ENCODE measurements around the gene KIAA0930. TPM values are rescaled to one million over a fixed set of nuclear protein-coding genes. Genes with fewer than 3 reads are reported as not detected.

The KIAA0930 gene
- polyA plus RNA-seq, 6 donors from 2014 or later, result 2.8 to 5.7 (median 5.0) TPM

DNA sequence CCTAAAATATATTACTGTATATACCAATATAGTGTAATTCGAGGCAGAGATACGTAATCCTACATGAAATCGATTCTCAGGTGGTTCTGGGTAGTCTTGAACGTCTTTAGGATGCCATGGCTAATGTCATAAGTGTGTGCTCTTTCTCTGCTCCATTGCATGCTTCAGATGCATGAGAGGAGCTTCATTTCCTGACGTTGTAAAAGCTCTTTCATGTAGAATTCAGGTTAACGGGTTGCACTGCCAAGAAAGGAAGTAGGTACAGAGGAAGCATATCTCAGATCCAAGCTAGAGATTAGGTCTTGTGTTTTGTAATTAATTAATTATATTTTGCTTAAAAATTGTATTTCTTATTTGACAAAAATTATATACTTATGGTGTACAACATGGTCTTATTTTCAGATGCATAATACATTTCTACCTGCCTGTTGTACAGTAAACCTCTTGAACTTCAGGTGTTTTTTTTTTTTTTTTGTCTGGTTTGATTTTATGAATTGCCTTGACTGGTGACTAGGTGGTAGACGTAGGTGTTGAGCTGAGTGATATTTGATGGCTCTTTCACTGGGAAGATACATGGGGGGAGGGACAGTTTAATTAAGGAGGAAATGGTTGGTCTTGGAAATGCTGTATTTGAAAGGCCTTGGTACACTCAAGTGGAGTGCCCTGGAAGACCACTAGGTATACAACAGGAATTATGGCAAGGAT, 67.7 kb downstream of the KIAA0930 start:
- no peak for ATAC-seq (ENCODE audit: low read depth in 2 of 2)
- Mint-ChIP-seq H3K4me3 (no peak overlapping the region), H3K9me3 (no peaks in the 10 kb centered on the region), H3K4me1 (peaks cover 15 to 23% (median 21%) of the 10 kb centered on the region in 3 donors), H3K27me3 (no peaks in the 10 kb centered on the region), H3K36me3 (peaks cover 10 to 35% of the 10 kb centered on the region in 2 donors), H3K27ac (peak overlapping the region in 4 of 6 donors; percentile 3 to 79 (median 48))
- DNase-seq, result no peak

DNA sequence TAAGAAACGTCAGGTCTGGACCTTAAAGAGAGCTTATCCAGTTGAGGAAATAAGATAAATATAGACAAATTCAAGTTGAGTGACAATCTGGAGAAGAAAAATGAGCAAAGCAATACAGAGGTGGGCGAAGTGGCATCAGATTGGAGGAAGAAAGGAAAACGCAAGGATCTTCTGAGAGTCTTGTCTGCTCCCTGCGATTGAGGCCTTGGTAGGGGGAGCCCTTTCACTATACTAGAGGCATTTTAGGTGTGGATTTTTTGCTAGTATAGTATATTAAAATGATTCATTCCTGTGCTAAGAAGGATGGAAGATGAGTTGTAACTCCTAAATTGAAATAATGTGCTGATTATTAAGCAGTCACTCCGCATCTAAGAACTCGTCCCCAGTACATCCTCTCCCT, 68.9 kb downstream of the KIAA0930 start:
- no peaks in the 10 kb centered on the region for H3K27me3 Mint-ChIP-seq

DNA sequence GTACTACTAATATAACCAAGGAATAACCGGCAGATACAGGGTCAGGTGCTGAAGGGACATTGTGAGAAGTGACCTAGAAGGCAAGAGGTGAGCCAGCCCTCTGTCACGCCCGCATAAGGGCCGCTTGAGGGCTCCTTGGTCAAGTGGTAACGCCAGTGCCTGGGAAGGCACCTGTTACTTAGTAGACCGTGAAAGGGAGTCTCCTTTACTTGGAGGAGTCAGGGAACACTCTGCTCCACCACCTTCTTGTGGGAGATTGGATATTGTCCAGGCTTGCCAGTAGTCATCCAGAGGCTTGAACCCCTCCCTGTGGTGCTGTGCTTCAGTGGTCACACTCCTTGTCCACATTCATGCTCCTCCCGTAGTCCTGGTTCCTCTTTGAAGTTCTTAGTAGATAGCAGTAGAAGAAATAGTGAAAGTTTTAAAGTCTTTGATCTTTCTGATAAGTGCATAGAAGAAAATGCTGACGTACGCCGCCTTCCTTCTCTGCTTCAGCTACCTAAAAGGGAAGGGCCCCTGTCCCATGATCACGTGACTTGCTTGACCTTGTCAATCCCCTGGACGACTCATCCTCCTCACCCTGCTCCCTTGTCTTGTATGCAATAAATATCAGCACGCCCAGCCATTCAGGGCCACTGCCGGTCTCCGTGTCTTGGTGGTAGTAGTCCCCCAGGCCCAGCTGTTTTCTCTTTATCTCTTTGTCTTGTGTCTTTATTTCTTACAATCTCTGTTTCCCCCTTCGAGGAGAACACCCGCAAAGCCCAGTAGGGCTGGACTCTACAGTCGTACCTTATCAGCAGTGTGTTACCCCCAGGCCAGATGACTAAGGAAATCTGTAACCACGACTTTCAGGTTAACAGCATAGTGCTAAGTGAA, 70.9 kb downstream of the KIAA0930 start:
- peak overlapping the region in 3 of 6 donors; percentile 2 to 75 (median 9) for H3K27ac Mint-ChIP-seq
- ATAC-seq (ENCODE audit: low read depth in 2 of 2) (no peak), DNase-seq (no peak)
- H3K4me1 Mint-ChIP-seq, result peaks cover 26 to 33% (median 29%) of the 10 kb centered on the region in 3 donors
- H3K4me3 Mint-ChIP-seq, result peak overlapping the region in 1 of 8 donors; percentile 13
- H3K27me3 Mint-ChIP-seq, result no peaks in the 10 kb centered on the region
- H3K36me3 Mint-ChIP-seq, result peaks cover 10 to 33% of the 10 kb centered on the region in 2 donors
- H3K9me3 Mint-ChIP-seq, result no peaks in the 10 kb centered on the region

More for the DNA sequence above, 68.9 kb downstream of the KIAA0930 start:
- H3K27ac Mint-ChIP-seq, result peak overlapping the region in 2 of 6 donors; percentile 54 to 66
- H3K4me3 Mint-ChIP-seq, result no peak overlapping the region
- peaks cover 10 to 35% of the 10 kb centered on the region in 2 donors for H3K36me3 Mint-ChIP-seq
- H3K4me1 Mint-ChIP-seq, result peaks cover 20 to 29% (median 24%) of the 10 kb centered on the region in 3 donors
- DNase-seq (no peak), ATAC-seq (ENCODE audit: low read depth in 2 of 2) (no peak)
- no peaks in the 10 kb centered on the region for H3K9me3 Mint-ChIP-seq

DNA sequence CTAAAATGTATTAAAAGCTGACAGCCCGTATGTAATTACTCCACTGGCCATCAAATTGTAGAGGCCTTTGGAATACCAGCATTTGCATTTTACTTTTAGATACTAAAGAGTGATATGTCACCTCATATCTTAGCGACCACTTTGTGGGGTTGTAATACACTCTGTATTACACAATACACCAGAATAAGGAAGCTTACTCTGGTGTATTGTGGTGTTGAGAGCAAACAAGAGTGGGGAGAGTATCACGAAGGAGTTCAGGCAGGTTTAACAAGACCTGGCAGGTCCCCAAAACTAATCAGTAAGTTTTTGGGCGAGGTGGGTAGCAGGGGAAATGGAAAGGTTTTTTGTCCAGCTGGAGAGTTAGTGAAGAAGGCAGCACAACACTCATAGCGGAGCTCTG, 73.8 kb downstream of the KIAA0930 start:
- peak overlapping the region in 3 of 6 donors; percentile 11 to 37 (median 24) for H3K27ac Mint-ChIP-seq
- peaks cover 24 to 38% (median 37%) of the 10 kb centered on the region in 3 donors for H3K4me1 Mint-ChIP-seq
- no peaks in the 10 kb centered on the region for H3K27me3 Mint-ChIP-seq
- peaks cover 0 to 16% of the 10 kb centered on the region in 2 donors for H3K36me3 Mint-ChIP-seq
- H3K4me3 Mint-ChIP-seq, result peak overlapping the region in 2 of 8 donors; percentile 61 to 91
- no peak for DNase-seq
- ATAC-seq (ENCODE audit: low read depth in 2 of 2), result no peak
- H3K9me3 Mint-ChIP-seq, result no peaks in the 10 kb centered on the region

DNA sequence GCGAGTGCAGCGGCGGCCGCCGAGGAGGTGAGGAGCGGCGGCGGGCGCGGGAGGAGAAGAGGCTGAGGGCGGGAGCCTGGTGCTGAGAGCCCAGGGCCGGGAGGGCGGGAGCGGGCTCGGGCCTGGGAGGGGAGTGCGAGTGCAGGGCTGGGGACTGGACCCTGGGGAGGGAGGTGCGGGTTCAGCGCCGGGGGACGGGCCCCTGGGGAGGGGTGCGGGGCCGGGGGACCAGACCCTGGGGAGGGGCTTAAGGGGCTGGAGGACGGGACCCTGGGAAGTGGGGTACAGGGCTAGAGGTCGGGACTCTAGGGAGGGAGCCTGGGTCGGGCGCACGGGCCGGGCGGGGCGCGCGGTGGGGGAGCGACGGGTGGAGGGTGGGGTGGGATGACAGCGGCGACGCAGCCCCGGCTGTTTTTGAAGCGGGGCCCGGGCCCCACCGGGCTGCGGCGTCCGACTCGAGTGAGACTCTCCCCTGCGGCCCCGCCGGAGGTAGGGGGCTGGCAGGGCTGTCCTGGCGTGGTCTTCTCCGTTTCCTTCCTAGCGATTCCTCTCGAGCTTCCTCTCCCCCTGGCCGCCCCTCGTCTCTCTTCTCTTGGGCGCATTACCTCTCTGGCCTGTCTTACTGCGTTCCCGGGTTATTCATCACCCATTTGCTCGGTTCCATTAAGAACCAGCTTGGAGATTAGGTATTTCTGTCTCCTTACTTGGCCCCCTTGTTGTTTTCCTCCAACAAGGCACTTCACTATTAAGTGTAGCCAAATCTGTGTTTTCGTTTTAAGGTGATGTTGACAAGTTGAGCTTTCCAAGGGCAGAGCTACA, 76.2 kb downstream of the KIAA0930 start:
- Mint-ChIP-seq H3K27ac (peak overlapping the region; percentile 59 to 98 (median 96)), H3K4me1 (peaks cover 14 to 43% (median 43%) of the 10 kb centered on the region in 3 donors), H3K27me3 (no peaks in the 10 kb centered on the region), H3K4me3 (peak overlapping the region; percentile 86 to 98 (median 95)), H3K36me3 (no peaks in the 10 kb centered on the region), H3K9me3 (no peaks in the 10 kb centered on the region)
- DNase-seq, result no peak
- peak; percentile 16 to 22 for ATAC-seq (ENCODE audit: low read depth in 2 of 2)

DNA sequence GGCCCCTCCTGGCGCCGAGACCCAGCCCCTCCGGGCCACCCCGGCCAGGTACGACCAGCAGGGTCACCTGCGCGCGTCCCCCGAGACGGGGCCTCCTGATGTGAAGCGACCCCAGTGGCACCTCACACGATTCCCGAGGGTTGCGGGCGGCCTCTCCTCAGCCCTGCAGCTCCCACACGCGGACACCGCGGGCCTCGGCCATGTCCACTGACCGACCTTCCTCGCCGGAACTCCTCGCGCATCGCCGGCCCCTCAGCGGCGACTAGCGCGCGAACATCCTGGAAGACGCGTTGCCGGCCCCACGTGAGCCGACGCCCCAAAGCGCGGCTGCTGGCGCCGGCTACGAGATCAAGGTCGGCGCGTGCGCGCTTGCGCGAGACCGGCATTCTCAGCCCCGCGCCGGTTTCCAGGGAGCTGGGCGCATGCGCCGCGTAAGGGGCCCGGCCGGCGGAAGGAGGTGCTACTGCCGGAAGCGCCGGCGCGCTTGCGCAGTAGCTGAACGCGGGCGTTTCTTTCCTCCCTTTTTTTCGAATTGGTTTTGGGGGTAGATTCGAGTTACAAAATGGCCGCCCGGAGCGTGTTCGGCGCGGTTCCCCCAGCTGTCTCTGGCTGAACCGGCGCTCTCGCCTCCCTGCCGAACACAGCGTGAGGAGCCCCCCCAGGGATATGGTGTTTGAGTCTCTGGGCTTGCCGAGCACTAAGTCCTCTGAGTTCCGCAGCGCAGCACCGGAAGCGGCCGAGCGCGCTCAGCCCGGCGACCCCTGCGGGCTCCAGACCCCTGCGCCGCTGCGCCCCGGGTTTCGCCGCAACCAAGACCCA, 77.0 kb downstream of the KIAA0930 start, which contains the start of gene NUP50:
Gene NUP50, plus strand, starts transcription at position 475 of the 819 bp plus-strand sequence. CDS start 4,253 bp downstream, outside the sequence.
- peak within 1 kb of the TSS; percentile 94 to 98 (median 96) for H3K27ac Mint-ChIP-seq
- peak; percentile 96 for DNase-seq
- H3K4me3 Mint-ChIP-seq, result peak within 1 kb of the TSS; percentile 86 to 98 (median 95)
- ATAC-seq (ENCODE audit: low read depth in 2 of 2), result peak; percentile 83 to 87
- H3K36me3 Mint-ChIP-seq, result no peaks in the 10 kb centered on the region
- no peaks in the 10 kb centered on the region for H3K9me3 Mint-ChIP-seq
- peaks cover 14 to 43% (median 39%) of the 10 kb centered on the region in 3 donors for H3K4me1 Mint-ChIP-seq
- no peaks in the 10 kb centered on the region for H3K27me3 Mint-ChIP-seq

DNA sequence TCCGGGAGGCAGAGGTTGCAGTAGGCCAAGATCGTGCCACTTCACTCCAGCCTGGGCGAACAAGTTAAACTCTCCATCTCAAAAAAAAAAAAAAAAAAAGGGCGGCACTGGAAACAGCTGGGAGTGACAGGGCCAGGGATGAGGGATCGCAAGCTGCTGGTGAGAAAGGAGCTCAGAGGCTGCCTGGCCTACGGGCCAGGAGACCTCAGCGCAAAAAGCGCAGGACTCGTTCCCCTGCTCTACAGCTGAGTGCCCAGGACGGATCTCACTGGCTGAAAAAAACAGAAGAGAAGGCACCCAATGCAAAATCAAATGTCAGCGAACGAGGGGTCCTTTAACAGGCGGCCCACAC, 77.6 kb downstream of the KIAA0930 start:
- DNase-seq (no peak), ATAC-seq (ENCODE audit: low read depth in 2 of 2) (peak; percentile 45)
- Mint-ChIP-seq H3K27ac (peak overlapping the region; percentile 63 to 97 (median 92)), H3K36me3 (no peaks in the 10 kb centered on the region), H3K27me3 (no peaks in the 10 kb centered on the region), H3K4me3 (peak overlapping the region; percentile 84 to 98 (median 95)), H3K9me3 (no peaks in the 10 kb centered on the region), H3K4me1 (peaks cover 14 to 43% (median 37%) of the 10 kb centered on the region in 3 donors)

DNA sequence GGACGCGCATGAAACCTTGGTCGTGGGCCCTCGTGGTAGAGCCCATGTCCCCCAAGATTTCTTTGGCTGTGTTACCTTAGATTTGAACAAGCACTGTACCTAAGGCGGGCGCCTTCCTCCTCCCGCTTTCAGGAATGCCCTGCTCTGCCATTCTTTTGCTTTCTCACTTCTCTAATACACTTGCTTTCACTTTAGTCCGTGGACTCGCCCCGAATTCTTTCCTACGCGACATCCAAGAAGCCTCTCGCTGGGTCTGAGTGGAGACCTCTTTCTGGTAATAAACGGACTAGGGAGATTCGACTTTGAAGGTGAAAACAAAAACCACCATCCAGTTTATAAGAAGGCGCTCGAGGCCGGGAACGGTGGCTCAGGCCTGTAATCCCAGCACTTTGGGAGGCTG, 78.2 kb downstream of the KIAA0930 start:
- ATAC-seq (ENCODE audit: low read depth in 2 of 2), result no peak
- H3K9me3 Mint-ChIP-seq, result no peaks in the 10 kb centered on the region
- H3K4me3 Mint-ChIP-seq, result peak overlapping the region; percentile 84 to 98 (median 95)
- no peaks in the 10 kb centered on the region for H3K27me3 Mint-ChIP-seq
- H3K27ac Mint-ChIP-seq, result peak overlapping the region; percentile 60 to 97 (median 90)
- DNase-seq, result no peak
- peaks cover 0 to under 1% of the 10 kb centered on the region in 2 donors for H3K36me3 Mint-ChIP-seq
- H3K4me1 Mint-ChIP-seq, result peaks cover 14 to 43% (median 37%) of the 10 kb centered on the region in 3 donors

DNA sequence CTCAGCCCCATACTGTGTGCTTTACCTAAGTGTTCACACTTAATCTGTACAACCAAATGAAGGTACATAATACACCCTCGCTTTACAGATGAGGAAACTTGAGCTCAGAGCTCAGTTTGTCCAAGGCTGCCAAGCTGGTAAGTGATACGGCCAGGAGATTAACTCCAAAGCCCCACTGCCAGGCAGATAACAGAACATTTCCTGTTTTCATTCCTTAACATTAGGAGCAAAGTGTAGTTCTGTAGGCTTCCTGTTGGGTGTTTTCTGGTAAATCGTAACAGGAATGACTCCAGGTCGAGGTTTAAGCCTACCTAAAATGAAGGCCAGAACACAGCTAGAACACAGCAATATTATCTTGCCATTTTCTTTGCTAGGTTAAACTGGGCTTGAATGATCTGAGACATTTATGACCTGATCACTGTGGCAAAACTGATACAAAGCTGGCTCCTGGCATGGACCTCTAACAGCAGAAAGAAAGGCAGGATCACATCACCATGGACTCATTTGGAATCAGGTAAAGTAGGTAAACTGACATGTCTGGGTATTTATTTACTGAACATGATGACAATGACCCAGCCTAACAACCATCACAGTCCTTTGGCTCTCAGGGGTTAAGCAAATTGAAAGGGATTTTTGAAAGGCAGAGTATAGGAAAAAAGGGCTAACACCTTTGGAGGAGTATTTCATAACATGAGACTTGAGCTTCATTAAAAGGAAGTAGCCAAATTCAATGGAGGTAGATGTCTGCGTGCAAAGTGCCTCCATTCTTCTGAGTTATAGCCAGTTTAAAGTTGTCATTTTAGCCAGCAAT, 80.8 kb downstream of the KIAA0930 start:
- peaks cover 8% of the 10 kb centered on the region in 2 donors for H3K36me3 Mint-ChIP-seq
- H3K4me1 Mint-ChIP-seq, result peaks cover 3 to 28% (median 23%) of the 10 kb centered on the region in 3 donors
- ATAC-seq (ENCODE audit: low read depth in 2 of 2), result no peak
- no peaks in the 10 kb centered on the region for H3K9me3 Mint-ChIP-seq
- no peak for DNase-seq
- H3K27me3 Mint-ChIP-seq, result no peaks in the 10 kb centered on the region
- peak overlapping the region in 1 of 6 donors; percentile 28 for H3K27ac Mint-ChIP-seq
- H3K4me3 Mint-ChIP-seq, result peak overlapping the region in 1 of 8 donors; percentile 84

DNA sequence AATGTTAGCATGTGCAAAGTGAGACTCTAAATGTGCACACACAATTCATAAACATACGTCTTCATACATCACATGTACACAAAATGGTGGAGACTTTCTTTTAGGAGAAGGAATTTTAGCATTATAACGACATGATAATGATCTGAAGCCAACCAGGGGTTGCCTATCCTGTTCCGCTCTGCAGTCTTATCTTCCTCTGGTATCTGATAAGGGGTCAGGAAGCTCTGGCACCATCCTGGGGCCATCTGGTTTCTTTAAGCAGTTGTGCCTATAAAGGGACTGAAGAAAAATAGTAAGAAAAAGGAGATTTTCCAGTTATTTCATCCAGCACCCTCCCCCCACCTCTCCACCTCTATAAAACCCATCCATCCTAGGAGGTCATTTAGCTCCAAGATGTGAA, 82.8 kb downstream of the KIAA0930 start:
- Mint-ChIP-seq H3K4me3 (peak overlapping the region in 2 of 8 donors; percentile 25 to 42), H3K27ac (no peak overlapping the region)
- ATAC-seq (ENCODE audit: low read depth in 2 of 2), result no peak

DNA sequence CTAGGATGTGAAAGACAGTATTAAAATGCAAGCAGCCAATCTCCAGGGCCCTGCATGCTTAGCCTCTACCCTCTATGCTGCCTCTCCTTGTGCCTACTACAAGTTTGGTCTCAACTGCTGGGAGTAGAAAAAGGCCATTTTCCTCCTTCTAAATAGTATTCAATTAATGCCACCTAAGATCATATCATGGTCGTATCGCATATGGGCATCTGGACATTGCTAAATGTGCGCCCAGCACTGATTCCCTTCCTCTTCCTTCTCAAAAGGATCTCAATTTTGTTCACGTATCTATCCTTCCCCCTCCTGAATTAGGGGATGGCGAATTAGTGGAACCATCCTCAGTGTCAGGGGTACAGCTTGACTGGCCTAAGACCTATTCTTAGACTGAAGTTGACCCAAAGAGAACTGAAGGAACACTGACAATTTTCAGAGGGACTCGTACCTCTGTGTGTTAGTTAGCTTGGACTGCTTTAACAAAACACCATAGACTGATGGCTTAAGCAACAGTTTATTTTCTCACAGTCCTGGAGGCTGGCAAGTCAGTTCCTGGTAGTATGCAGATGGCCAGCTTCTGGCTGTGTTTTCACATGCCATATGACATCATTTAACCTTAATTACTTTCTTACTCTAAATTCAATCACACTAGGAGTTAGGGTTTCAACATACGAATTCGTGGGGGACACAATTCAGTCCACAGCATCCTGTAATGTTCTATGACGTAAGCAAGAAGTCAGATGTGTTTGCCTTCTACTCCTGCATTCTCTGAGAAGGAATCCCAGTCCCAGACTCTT, 85.4 kb downstream of the KIAA0930 start:
- ATAC-seq (ENCODE audit: low read depth in 2 of 2) (no peak), DNase-seq (no peak)
- Mint-ChIP-seq H3K9me3 (no peaks in the 10 kb centered on the region), H3K36me3 (peaks cover 13 to 21% of the 10 kb centered on the region in 2 donors), H3K4me3 (no peak overlapping the region), H3K27me3 (no peaks in the 10 kb centered on the region), H3K27ac (no peak overlapping the region), H3K4me1 (peaks cover 0 to 11% (median 10%) of the 10 kb centered on the region in 3 donors)

More for the DNA sequence above, 82.8 kb downstream of the KIAA0930 start:
- Mint-ChIP-seq H3K9me3 (no peaks in the 10 kb centered on the region), H3K36me3 (peaks cover 8 to 14% of the 10 kb centered on the region in 2 donors), H3K4me1 (peaks cover 6 to 22% (median 17%) of the 10 kb centered on the region in 3 donors), H3K27me3 (no peaks in the 10 kb centered on the region)
- no peak for DNase-seq

Data from naive B cell (primary cell).